PC-3 (cell line): ENCODE data around the gene NUDT1. TPM values are rescaled to one million over a fixed set of nuclear protein-coding genes. Genes with fewer than 3 reads are reported as not detected.

Experiments
- ATAC-seq: fragments of 200-7000 bp; cut with Tn5 transposase; 2 replicates; pipeline ENCODE4 v1.9.1; 2020; ENCODE audit warnings: mild to moderate bottlenecking, moderate library complexity
- BruUV-seq: library from RNA; stranded (reverse); fragments of 400-500 nt; replicated peaks from 2 replicates; lab custom pipeline; 2021; lab: Mats Ljungman, UMichigan
- CTCF ChIA-PET: fragments of 300-600 bp; sonication (Branson Sonifier 250); formaldehyde crosslinking; loops from one replicate; lab custom pipeline; 2022; ENCODE audit warnings: antibody characterized with exemption; lab: Charles Lee
- POLR2A ChIA-PET: fragments of 300-600 bp; sonication (Branson Sonifier 250); formaldehyde crosslinking; loops from one replicate; lab custom pipeline; 2022; ENCODE audit warnings: antibody characterized with exemption; ENCODE audit not compliant: unreplicated experiment; lab: Charles Lee
- DNase-seq: peaks from one replicate; pipeline ENCODE4 v3.0.0-alpha.2; 2015
- H2AFZ ChIP-seq: fragments of 300-600 bp; sonication (generic); 2 replicates; pipeline ENCODE4 v1.6.0; 2016; ENCODE audit warnings: antibody characterized with exemption, low read length
- H3F3A ChIP-seq: fragments of 300-600 bp; sonication (generic); one replicate; pipeline ENCODE4 v1.6.0; 2017; ENCODE audit warnings: antibody characterized with exemption, low read length, control low read depth, mild to moderate bottlenecking; ENCODE audit not compliant: unreplicated experiment
- H3K27ac ChIP-seq: fragments of 300-600 bp; sonication (generic); 2 replicates; pipeline ENCODE4 v1.5.1; 2016; ENCODE audit warnings: mild to moderate bottlenecking, low read length
- H3K27me3 ChIP-seq: fragments of 300-600 bp; sonication (generic); 2 replicates; pipeline ENCODE4 v1.6.1; 2016; ENCODE audit warnings: low read length, mixed read lengths
- H3K36me3 ChIP-seq: fragments of 300-600 bp; sonication (generic); 2 replicates; pipeline ENCODE4 v1.6.1; 2016; ENCODE audit warnings: low read depth, mixed run types, low read length, mixed read lengths
- H3K4me1 ChIP-seq: fragments of 300-600 bp; sonication (generic); 2 replicates; pipeline ENCODE4 v1.5.1; 2016; ENCODE audit warnings: low read length; ENCODE audit not compliant: insufficient read depth
- H3K4me2 ChIP-seq: fragments of 300-600 bp; sonication (generic); 2 replicates; pipeline ENCODE4 v1.6.0; 2016; ENCODE audit warnings: low read length
- H3K4me3 ChIP-seq: fragments of 300-600 bp; sonication (generic); 2 replicates; pipeline ENCODE4 v1.5.1; 2016; ENCODE audit warnings: mild to moderate bottlenecking, low read length, mixed read lengths
- H3K79me2 ChIP-seq: fragments of 300-600 bp; sonication (generic); 2 replicates; pipeline ENCODE4 v1.6.1; 2017; ENCODE audit warnings: low read length, mixed read lengths
- H3K9ac ChIP-seq: fragments of 300-600 bp; sonication (generic); 2 replicates; pipeline ENCODE4 v1.6.0; 2016; ENCODE audit warnings: mild to moderate bottlenecking, low read length
- H3K9me2 ChIP-seq: fragments of 300-600 bp; sonication (generic); replicated peaks from 2 replicates; pipeline ENCODE4 v1.6.1; 2016; ENCODE audit warnings: mixed run types, low read length, mixed read lengths
- H3K9me3 ChIP-seq: fragments of 300-600 bp; sonication (generic); 2 replicates; pipeline ENCODE4 v1.6.1; 2016; ENCODE audit warnings: low read length, mixed read lengths
- H4K20me1 ChIP-seq: fragments of 300-600 bp; sonication (generic); 2 replicates; pipeline ENCODE4 v1.6.1; 2016; ENCODE audit warnings: low read length, mixed read lengths
- CTCF ChIP-seq: fragments of 300-600 bp; sonication (generic); conservative IDR thresholded peaks from 2 replicates; pipeline ENCODE4 v1.5.1; 2017; ENCODE audit warnings: antibody characterized with exemption, low read depth, mild to moderate bottlenecking, low read length
- EZH2 ChIP-seq: fragments of 300-600 bp; sonication (generic); IDR thresholded peaks from one replicate; pipeline ENCODE4 v1.6.1; 2017; ENCODE audit warnings: antibody characterized with exemption, mild to moderate bottlenecking, low read length; ENCODE audit not compliant: unreplicated experiment
- EZH2phosphoT487 ChIP-seq: fragments of 300-600 bp; sonication (generic); IDR thresholded peaks from 2 replicates; pipeline ENCODE4 v1.6.1; 2018; ENCODE audit warnings: mild to moderate bottlenecking, antibody characterized with exemption, low read length, borderline replicate concordance
- intact Hi-C: fragments of 100-400 bp; cut with micrococcal nuclease; formaldehyde crosslinking; loops from 2 replicates; pipeline ENCODE4 v1.9.0; 2023
- total RNA-seq: library from RNA; depleted of rRNA; stranded (reverse); fragments of >200 nt; gene quantifications from 2 replicates; pipeline ENCODE4 v1.2.3, GENCODE V29; 2014

Gene NUDT1
- total RNA-seq, 1 experiment from 2014 or later: 59.3 TPM

- CTCF ChIA-PET: no interaction called here
- intact Hi-C loops: no loop called here
Observed at GRCh38 chr7:2193575-2194305, 48.3 kb upstream of the NUDT1 start.

GRCh38 chr7:2195400-2196246 is 46.4 kb upstream of the NUDT1 start:
- intact Hi-C loops: no loop called here
- ATAC-seq: no peak
- ChIA-PET CTCF (interaction anchor here (0.5 to 0.7 kb wide), 4 partner anchors 53 to 331 kb away, joined by 3 to 6 read pairs (median 3); no protein-coding TSS in a partner anchor), POLR2A (interaction anchor here (0.6 kb wide), 1 partner anchor 20 kb away, joined by 3 read pairs; no protein-coding TSS in a partner anchor)
- Histone ChIP-seq H3K4me2 (no peak overlapping the region), H3K4me3 (no peak overlapping the region), H3K27ac (no peak overlapping the region), H3K9ac (no peak overlapping the region), H3F3A (no peaks in the 10 kb centered on the region), H3K9me2 (no peaks in the 10 kb centered on the region), H2AFZ (no peak overlapping the region), H3K27me3 (no peaks in the 10 kb centered on the region), H3K36me3 (peaks cover 19% of the 10 kb centered on the region), H3K4me1 (no peaks in the 10 kb centered on the region), H3K9me3 (no peaks in the 10 kb centered on the region), H3K79me2 (no peaks in the 10 kb centered on the region), H4K20me1 (no peaks in the 10 kb centered on the region)
- BruUV-seq: no TSS peak
- TF ChIP-seq CTCF (no peak), EZH2 (no peak), EZH2phosphoT487 (no peak)
- DNase-seq: no peak

More at GRCh38 chr7:2193575-2194305, 48.3 kb upstream of the NUDT1 start:
- no TSS peak for BruUV-seq
- H3K9ac ChIP-seq: no peak overlapping the region
- no peak for TF ChIP-seq EZH2phosphoT487
- no peak for TF ChIP-seq EZH2
- no peak for TF ChIP-seq CTCF
- no peak overlapping the region for H3K27ac ChIP-seq
- H3K4me3 ChIP-seq: no peak overlapping the region
- H2AFZ ChIP-seq: no peak overlapping the region
- H3K79me2 ChIP-seq: 0 out of 2 replicates have a peak, but pooled peaks cover 6% of the 10 kb centered on the region
- no peaks in the 10 kb centered on the region for H3K27me3 ChIP-seq
- no peak for DNase-seq
- POLR2A ChIA-PET: no interaction called here
- peaks cover 28% of the 10 kb centered on the region for H3K36me3 ChIP-seq
- no peaks in the 10 kb centered on the region for H3F3A ChIP-seq
- H3K4me1 ChIP-seq: no peaks in the 10 kb centered on the region
- H3K4me2 ChIP-seq: no peak overlapping the region
- H3K9me3 ChIP-seq: no peaks in the 10 kb centered on the region
- H4K20me1 ChIP-seq: no peaks in the 10 kb centered on the region
- H3K9me2 ChIP-seq: no peaks in the 10 kb centered on the region
- ATAC-seq: no peak
